GM19397 (cell line): Measurements from ENCODE around the gene AFG3L2.

Experiments used
- ATAC-seq: cut with Tn5 transposase; IDR thresholded peaks from one replicate; pipeline ENCODE4 v1.9.1; 2021; ENCODE audit warnings: mild to moderate bottlenecking, moderate library complexity; ENCODE audit not compliant: unreplicated experiment

AFG3L2 gene

DNA sequence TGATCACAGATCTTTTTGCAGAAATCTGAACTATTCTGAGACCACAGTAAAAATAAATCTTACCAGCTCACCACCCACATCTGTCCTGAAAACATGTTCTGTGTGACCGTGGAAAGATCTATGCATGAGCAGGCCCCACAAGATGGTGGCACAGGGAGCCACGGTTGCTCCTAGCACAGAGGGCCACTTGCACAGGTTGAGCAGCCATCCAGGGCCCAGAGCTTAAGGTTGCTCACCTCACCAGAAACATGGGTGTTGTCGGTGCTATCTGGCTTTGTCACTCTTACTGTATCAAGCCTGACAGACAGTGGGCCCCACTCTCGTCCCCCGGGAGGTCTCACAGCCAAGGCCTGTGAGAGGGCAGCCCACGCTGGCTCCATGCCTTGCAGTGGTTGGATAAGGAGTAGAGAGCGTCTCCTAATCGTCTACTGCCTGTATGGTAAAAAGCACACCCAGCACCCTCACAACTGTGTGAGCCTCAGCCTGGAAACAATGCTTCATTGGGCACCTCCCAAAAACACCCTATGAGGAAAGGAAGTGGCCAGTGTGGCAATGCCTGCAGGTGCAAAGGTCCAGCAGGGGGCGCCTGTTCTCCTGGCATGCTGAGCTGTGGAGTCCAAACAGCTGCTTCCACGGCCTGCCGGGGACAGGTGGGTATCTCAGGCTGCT, 49.4 kb downstream of the AFG3L2 start:
- ATAC-seq, result peak; percentile 67

DNA sequence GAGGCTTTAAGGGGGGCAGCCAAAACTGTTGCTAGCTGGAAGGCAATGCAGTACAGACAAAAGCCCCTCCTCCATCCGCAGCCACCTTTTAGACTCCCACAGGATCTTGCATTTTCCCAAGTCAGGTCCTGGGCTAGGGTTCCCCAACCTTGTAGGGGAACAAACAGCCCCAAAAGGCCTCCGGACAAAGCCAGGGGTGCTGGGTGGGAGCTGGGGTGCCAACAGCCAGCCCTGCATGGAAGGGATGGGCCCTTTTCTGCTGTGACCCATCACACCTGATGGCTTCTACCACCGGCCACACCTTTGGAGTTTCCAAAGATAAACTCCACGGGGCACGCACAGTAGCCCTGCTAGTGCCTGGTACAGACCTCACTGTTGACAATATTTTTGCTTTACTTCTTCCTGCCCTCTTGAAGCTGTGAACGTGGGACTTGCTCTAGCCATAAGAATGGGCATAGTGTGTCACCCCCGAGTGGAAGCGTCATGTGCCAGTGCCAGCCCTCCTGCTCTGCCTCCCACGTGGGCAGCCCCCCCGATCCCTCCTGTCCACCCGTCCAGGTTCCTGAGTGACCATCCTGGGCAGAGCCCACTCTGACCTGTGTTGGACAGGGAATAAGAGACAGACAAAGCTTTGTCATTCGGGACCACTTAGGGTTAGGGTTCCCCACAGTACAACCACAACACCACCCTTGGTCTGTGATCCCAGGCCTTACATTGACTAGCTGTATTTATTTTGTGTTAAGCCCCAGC, 50.1 kb downstream of the AFG3L2 start:
- ATAC-seq, result no peak

DNA sequence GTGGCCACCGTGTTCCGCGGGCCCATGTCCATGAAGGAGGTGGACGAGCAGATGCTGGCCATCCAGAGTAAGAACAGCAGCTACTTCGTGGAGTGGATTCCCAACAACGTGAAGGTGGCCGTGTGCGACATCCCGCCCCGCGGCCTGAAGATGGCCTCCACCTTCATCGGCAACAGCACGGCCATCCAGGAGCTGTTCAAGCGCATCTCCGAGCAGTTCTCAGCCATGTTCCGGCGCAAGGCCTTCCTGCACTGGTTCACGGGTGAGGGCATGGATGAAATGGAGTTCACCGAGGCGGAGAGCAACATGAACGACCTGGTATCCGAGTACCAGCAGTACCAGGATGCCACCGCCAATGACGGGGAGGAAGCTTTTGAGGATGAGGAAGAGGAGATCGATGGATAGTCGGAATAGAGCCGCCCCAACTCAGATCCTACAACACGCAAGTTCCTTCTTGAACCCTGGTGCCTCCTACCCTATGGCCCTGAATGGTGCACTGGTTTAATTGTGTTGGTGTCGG, 51.2 kb downstream of the AFG3L2 start:
- ATAC-seq, result no peak

DNA sequence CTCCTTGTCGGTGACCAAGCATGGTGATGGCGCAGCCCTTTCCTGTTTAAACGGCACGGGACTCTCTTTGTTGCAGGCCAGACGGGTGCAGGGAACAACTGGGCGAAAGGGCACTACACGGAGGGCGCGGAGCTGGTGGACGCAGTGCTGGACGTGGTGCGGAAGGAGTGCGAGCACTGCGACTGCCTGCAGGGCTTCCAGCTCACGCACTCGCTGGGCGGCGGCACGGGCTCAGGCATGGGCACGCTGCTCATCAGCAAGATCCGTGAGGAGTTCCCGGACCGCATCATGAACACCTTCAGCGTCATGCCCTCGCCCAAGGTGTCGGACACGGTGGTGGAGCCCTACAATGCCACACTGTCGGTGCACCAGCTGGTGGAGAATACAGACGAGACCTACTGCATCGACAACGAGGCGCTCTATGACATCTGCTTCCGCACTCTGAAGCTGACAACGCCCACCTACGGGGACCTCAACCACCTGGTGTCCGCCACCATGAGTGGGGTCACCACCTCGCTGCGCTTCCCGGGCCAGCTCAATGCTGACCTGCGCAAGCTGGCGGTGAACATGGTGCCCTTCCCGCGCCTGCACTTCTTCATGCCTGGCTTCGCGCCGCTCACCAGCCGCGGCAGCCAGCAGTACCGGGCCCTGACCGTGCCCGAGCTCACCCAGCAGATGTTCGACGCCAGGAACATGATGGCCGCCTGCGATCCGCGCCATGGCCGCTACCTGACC, 51.9 kb downstream of the AFG3L2 start:
- no peak for ATAC-seq

DNA sequence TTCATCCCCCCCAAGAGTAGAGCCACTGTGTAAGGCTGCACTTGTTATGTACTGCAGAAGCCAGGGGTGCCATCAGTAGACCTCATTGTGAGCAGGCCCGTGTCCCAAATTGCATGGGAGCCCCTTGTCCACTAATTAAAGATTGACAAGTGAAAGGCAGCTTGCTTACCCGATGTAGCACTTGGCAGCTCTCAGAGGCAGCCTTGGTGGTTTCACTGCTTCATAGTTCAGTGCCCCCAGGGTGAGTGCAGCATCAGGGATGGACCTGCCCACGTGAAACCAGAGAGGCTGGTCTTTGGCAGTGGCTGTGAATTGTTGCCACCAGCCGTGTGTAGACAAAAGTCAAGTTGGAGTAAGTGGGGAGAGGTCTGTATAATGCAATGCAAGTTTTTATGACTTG, 55.7 kb downstream of the AFG3L2 start:
- peak; percentile 71 for ATAC-seq

DNA sequence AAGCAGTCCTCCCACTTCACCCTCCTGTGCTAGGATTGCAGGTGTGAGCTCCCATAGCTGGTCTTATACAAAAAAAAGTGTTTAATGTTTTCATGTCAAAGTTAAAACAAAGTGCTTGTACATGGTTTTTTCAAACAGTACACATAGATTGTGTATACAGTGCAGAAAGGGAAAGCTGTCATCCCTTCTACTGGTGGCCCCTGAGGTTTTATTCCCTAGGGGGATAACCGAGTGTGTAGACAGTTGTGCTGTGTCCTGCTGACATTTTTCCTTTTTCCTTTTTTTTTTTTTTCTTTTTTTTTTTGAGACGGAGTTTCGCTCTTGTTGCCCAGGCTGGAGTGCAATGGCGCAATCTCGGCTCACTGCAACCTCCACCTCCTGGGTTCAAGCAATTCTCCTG, 58.2 kb downstream of the AFG3L2 start:
- ATAC-seq, result no peak

DNA sequence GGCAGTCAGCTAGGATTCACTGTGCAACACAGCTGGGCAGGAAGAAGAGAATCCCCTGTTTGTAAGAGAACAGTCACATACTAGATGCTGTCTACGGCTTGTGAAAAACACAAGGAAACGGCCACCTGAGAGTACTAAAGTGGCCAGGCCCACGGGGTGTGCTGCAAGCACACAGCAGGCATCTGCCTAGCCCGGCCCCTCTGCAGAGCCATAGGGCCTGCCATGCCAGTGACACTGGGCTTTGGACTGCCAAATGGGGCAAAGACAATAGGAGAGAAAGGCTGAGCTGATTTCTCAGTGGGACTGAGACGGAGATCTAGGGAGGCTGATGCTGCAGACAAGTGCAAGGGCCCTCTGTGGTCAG, 58.7 kb downstream of the AFG3L2 start:
- ATAC-seq, result no peak

DNA sequence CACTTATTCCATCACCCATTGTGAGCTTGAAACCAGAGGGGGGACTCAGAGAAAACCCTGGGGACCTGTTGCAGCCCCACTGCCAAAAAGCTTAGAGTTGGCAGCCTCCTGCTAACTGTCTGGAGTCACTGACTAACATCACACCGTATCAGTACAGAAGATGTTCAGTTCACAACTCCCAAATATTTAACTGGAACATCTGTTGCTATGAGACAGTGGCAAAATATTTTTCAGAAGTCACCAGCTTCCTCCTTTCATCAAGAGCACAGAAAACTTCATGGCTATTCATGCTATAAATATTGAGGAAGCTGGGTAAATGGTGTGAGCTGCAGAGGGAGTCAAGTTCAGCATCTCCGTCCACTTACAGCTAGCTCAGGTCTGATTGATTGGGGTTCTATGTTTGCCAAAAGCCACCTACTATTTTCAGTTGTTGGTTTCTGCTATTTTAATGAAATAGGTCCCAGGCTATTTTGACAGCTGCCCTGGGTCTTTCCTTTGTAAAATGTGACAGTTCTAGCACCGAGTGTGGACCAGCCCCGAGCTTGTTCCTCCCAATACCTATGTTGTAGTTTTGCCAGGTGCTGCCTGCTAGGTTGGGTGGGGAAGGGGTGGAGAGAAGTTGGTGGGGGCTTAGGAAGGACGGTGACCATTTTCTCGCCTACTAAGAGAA, 59.2 kb downstream of the AFG3L2 start:
- no peak for ATAC-seq

DNA sequence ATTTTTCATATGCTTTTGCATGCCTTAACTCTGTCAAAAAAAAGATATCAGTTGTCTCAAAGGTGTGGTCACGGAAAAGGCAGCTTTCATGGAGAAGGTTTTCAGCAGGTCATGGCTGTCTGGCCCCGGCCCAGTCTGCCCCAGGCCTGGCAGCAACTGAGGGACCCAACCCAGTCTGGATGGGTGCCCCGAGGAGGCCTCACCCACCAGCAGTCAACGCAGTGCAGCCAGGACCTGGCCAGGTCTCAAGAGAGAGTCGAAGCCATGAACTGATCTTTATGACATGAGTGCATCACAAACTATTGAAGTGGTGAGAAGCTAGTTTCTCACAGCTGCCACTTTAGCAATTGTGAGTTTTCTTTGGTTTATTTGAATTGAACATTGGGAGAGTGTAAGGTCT, 61.1 kb downstream of the AFG3L2 start:
- no peak for ATAC-seq

DNA sequence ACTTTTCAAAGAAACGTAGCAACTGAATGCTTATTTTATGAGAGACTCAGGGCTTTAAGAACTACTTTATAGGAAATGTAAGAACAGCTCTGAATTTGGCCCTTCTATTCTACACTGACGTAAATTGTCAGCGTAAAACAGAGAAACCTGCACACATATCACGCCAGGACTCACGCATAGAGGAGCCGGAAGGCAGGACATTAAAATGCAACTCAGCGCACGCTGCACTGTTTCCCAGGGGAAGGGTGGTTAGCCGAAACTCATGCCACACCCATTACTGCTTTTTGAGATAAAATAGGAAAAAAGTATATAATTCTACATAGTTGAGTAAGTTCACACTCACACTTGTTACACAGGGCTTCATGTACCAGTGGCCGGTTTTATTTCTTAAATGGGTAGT, 61.5 kb downstream of the AFG3L2 start:
- no peak for ATAC-seq

DNA sequence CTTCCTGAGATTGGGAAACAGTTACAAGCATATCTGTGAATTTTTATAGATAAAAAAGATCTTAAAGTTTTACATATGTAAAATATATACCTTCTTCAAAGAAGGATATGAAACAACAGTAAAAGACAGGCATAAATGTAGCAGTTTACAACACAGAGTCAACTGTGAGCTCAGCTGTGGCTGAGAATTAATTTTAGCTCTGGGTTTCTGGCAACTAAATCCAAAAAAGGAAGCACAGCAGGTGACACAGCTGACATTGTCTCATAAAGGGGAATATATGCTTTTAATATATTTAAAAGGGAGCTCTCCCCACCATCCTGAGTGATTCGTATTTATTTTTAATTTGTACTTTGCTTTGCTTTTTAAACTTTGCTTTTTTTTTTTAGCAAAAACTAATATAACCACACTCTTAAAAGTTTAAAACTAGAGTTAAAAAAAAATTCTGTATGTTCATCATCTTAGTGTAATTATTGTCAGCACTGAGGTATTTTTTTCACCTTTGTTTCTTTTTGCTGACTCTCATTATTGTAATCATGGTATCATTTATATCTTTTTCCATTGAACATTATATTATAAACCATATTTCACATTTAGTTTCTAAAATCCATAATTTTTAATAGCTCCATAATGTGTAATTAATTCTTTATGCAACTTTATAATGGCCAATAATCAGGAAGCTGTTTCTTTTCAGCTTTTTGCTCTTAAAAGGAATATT, 62.3 kb downstream of the AFG3L2 start:
- ATAC-seq, result no peak

DNA sequence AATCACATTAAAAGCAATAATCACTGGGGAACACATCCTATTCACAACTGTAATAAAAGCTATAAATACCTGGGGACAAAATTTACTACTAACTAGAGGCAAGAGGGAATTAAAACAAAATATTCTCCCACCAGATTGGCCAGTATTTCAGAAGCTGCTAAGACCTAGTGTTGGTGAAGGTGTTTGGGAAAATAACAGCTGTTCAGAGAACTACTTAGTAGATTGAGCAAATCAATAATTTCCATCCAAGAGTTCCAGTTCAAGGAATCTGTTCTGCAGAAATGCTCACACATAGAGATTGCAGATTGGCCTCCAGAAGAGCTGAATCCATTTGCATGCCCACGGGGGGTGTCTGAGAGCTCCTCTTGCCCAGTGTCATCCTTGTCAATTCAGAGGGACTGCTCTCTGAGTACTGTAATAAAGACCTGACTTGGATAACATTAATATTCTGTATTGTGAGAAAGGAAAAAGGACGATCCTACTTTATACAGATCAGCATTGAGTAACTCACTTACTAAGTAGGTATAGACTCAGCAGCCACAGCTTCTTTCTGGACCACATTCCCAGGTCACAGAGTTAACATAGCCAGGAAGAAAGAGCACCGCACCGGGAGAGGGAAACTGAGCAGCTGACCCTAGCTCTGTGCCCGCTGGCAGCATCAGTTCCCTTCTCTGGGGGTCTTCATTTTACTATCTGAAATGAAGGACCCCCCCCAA, 63.3 kb downstream of the AFG3L2 start:
- ATAC-seq, result no peak

DNA sequence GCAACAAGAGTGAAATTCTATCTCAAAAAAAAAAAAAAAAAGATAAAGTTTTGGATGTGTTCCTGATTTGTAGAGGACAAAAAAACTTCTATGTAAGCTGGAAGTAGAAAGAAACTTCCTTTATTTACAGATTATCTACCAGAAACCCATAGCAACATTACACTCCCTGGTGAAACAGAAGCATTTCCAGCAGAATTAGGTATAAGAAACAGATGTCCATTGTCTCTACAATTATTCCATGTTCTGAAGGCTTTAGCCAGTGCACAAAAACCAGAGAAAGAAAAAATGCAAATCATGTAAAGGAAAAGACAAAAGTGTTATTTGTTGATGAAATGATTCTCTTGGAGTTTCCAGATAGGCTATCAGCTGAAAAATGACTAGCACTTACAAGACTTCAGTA, 64.1 kb downstream of the AFG3L2 start:
- ATAC-seq, result no peak

DNA sequence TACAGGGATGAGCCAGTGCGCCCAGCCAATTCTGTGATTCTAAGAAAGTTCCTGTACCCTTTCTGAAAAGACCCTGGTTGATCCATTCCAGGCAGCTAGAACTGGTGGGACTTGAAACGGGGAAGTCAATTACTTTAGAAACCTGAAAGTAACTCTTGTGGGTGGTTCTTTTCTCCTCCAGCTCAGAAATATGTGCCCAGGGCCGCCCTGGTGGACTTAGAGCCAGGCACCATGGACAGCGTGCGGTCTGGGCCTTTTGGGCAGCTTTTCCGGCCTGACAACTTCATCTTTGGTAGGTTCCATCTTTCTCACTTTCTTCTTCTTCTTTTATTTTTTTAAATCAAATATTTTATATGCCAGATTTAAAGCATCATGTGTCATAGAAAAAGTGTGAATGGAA, 66.3 kb downstream of the AFG3L2 start:
- ATAC-seq, result no peak

DNA sequence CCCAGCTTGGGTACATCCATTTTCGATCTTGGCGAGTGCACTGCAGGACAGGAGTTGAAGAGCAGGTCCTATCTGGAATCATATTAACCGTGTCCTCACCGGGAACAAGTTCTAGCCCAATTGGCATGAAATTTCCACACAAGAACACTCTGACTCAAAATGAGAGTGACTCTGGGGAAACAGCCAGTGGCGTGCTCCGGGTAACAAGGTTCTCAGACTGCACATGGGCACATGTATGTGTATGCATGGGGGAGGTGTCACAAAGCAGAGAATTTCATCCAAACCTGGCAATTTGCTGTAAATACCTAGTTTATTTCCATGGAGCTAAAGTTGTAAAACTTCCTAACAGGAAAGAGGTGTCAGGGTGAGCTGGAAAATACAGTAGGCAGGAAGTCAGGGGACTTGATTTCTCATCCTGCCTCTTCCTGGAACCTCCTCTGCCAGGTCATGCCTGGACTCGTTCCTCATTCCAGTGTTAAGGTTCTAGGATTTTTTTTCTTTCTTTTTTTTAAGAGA, 67.3 kb downstream of the AFG3L2 start:
- no peak for ATAC-seq

DNA sequence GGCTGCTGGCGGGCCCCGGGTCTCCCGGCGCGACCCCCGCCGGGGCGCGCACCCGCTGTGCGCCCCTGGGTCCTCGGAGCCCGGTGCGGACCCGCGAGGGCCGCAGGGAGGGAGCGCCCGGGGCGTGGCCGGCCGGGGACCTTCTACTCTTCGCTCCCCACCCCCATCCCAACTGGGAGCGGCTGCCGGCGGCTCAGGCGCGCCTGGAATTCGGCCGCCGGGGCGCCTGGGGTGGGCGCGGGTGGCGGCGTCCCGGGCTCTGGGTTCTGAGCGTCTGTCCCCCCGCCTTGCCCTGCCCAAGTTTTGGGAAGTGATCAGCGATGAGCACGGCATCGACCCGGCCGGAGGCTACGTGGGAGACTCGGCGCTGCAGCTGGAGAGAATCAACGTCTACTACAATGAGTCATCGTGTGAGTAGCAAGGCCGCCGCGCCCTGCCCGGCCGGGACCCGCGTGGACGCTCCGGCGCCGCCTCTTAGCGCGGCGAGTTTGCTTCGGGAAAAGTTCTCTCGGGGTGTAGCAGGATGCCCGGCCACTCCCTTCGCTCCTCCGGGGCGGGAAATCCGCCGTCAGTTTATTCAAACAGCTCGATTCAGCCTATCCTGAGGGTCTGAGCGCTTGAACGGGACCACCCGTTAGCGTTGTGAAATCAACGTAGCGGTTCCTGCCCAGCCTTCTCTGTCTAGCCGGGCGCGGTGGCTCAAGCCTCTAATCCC, 68.5 kb downstream of the AFG3L2 start:
- peak; percentile 54 for ATAC-seq

DNA sequence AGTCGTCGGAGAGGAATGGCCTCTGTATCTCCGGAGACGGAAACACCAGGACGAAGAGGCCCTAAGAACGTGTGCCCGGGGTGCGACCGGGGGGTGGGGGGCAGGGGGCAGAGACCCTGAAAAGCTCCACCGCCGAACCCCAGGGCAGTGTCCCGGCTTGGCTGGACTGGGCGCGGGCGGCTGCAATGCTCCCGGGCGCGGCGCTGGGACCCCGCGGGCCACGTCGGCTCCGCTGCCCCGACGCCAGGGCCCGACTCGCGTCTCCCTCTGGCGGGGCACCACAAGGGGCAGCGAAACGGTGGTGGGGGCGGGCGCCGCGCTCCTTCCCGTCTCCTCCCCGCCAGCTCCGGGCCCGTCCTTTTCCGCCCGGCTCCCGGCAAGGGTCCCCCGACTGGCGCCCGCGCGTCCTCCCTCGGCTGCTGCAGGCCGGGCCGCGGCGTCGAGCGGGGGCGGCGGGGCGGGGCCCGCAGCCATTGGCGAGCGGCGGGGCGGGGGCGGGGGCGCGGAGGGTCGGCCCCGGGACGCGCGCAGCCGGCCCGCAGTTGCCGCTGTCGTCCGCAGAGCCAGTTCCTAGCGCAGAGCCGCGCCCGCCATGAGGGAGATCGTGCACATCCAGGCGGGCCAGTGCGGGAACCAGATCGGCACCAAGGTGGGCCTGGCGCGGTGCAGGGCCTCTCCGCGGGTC, 69.2 kb downstream of the AFG3L2 start, which contains the start of gene TUBB6:
Gene TUBB6 (plus strand): TSS at position 541 of the 685 bp plus-strand sequence. CDS start 52 bp downstream, at position 593.
- ATAC-seq, result peak; percentile 65
